ENCODE results near the gene C1orf198.

The C1orf198 gene, protein sequence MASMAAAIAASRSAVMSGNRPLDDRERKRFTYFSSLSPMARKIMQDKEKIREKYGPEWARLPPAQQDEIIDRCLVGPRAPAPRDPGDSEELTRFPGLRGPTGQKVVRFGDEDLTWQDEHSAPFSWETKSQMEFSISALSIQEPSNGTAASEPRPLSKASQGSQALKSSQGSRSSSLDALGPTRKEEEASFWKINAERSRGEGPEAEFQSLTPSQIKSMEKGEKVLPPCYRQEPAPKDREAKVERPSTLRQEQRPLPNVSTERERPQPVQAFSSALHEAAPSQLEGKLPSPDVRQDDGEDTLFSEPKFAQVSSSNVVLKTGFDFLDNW

DNA sequence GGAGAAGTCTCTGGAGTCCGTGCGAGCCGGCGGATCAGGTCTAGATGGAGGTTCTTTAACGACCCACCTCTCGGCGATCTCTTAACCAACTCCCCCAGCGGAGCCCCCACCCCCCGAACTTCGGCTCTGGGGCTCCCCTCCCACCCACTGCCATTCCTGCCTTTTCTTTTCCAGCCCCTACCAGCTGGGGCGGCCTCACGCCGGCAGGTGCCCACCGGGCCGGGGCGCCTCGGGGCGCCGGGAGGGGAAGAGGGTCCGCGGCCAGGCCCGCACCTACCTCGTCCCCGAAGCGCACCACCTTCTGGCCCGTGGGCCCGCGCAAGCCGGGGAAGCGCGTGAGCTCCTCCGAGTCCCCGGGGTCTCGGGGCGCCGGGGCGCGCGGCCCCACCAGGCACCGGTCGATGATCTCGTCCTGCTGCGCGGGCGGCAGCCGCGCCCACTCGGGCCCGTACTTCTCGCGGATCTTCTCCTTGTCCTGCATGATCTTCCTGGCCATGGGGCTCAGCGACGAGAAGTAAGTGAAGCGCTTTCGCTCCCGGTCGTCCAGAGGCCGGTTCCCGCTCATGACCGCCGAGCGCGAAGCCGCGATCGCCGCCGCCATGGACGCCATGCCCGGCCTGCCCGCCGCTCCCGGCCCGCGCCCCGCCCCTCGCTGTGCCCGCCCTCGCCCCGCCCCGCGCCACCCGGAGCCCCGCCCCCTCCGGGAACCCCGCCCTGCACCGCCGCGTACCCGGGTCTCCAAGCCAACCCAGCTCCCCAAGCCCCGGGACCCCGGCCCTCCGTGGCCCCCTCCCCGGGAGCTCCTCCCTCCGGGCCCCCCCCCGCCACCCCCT lies at the start of gene C1orf198:
C1orf198 (minus strand) TSS at position 619 of the 833 bp plus-strand sequence; CDS start at position 610, 9 bp downstream.
- DNase-seq: peak; percentile 78 to 80

DNA sequence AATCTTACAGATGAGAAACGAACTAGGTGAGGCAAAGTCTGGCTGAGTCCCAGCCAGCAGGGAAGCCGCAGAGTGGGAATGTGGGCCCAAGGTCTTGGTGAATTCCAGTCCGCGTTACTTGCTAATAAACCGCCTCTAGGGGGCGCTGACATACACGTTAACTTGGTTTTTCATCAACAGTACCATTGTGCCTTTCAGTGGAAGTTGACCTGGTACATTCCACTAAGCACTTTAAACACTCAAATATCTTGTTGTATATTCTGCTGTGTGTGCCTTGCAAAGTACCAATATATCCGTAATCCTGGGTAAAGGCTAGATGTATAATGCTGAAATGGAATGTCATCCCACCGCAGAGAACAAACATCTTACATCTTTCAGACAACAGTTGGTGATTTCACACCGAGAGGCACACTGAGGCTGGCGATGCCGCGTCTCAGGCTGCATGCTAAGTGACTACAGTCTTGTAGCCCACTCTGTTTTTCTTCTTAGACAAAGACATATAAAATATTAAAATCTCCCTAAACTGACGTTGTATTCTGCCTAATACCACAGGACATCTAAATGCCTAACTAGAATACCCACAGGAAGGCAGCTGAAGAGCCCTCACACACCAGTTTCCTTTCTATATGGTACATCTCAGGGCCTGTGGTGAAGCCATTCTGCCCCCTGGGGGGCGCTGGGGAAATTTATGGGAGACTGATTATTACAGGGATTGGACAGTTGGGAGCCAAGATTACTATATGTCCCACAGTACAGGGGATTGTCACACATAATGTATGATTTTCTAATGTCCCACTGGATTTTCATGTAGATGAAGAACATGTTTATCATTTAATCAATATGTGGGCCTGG lies 49.2 kb upstream of the C1orf198 start:
- peak; percentile 73 to 79 for DNase-seq

DNA sequence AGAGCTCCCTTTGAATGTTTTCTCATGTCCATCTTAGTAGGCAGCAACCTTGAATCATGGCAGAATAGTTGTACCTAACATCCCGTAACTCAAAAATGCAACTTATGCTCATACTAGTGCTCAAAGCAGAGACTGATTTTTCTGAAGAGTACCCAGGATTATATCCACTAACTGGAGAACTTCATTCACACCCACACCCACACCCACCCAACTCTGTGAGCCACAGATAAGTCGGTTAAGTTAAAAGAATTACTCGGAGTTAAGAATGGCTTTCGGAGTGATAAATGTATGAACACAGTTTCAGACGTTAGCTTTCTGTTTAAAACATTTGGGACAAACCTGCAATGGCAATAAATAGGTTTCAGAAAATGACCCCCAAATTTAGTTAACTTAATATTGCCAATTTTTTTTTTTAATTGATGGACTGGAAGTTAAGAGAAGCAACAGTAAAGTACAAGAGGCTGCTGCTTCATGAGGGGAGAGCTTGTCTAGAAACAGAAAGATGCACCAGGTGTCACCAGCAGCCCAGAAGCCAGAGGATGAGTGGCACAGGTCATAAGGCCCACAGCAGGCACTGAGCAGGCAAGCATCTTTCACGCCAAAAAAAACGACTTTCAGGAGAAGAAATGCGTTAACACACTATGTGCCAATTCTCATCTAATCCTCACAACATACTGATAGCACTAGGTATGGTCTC lies 48.4 kb upstream of the C1orf198 start:
- no peak for DNase-seq

DNA sequence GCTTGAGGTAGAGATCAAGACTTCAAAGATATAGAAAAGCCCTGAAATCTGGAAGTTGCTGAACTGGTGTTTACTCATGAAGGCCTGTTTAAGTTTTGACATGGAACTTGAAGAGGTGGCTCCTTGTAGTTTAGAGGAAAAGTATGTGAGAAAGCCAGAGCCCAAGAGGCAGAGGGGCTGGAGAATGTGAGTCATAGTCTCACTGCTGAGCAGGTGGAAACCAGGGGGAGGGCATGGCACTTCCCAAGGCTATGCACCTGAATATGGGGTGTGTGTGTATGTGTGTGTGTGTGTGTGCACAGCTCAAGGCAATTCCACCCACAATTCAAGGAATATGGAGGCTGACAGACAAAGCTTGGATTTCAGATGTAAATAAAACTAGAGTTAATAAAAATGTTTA lies 46.8 kb upstream of the C1orf198 start:
- no peak for DNase-seq

DNA sequence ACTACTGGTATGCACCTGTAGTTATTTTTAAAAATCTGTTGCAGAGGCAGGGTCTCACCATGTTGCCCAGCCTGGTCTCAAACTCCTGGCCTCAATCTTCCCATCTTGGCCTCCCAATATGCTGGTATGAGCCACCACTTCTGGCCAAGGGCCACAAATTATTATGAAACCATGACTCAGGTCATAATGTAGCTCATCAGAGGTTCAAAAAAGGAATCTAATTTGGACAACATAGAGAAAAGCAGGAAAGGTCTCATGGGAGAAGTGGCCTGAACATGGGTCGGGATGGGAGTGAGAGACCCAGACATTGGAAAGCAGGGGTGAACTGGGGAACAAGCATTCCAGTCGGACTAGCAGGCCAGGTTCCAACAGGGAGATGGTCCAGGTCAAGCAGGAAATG lies 45.2 kb upstream of the C1orf198 start:
- DNase-seq: no peak

DNA sequence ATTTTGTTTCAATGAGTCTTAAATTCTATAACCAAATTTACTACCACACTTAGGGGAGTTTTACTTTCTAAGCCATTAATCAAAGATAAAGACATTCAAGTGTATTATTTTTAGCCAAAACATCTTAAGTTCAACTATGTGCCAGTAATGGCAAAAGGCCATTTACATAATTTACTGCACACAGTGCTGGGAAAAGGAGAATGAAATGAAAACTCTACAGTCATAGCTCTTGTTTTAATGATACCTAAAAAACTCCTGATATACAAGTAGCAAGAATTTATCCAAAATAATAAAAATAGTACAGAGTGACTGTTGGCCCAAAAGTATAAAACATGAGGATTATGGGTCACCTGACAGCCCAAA lies 42.4 kb upstream of the C1orf198 start:
- DNase-seq: no peak

DNA sequence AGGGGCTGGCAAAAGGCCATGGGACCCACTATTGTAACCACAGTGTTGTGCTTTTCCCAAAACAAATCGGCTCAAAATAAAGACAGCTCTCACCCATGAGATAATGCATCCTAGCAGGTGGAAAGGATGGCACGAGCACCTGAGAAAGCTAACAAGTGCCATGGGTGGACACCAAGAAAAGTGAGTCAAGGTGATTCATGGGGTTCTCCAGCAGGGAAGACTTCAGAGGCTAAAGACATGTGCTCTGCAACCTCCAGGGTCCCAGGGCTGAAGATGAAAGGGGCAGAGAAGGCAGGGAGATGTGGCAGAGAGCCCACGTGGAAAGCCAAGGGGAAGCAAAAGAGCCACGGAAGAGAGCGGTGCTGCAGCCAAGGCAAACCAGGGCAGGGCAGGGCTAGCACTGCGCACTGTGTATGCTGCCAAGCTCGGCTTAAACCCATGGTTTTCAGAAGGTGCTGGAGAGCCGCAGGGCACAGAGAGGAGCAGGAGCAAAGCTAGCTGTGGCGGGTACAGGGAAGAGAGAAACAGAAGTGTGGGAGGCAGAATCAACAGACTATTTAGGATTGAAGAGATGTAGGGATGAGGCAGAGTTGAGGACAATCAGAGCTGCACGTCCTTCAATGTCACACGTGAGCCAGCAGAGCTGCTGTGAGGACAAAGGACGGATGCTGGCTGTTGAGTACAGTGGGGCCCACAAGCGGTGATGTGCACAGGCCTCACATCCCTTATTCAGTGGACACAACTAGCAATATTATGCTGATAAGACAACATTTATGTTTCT lies 41.8 kb upstream of the C1orf198 start:
- DNase-seq: no peak

- no peak for DNase-seq
Observed at GRCh38 chr1:230907472-230908205, 39.3 kb upstream of the C1orf198 start.

DNA sequence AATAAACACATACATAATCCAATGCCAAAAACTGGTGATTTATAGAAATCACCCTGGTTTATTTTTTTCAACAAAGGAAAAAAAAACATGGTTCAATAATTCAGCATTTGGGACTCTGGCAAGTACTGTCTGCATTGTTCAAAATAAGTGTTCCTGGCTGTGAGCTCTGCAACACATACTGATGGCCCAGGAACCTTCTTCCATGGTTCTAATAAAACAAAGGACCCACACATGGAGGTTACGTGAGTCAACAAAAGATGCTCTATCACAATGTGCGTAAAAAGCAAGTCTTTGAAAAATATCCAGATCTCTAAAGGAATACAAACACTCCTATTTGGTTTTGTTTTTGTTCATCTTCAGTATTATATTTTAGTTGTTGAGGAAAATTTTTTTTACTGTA lies 37.9 kb upstream of the C1orf198 start:
- no peak for DNase-seq

GRCh38 chr1:230905733-230906132 lies 37.4 kb upstream of the C1orf198 start:
- no peak for DNase-seq

GRCh38 chr1:230902349-230902923 lies 34.1 kb upstream of the C1orf198 start:
- DNase-seq: no peak

GRCh38 chr1:230901671-230902070 lies 33.4 kb upstream of the C1orf198 start:
- DNase-seq: no peak

- no peak for DNase-seq
Observed at GRCh38 chr1:230900984-230901383, 32.7 kb upstream of the C1orf198 start.

GRCh38 chr1:230899841-230900251 lies 31.5 kb upstream of the C1orf198 start:
- no peak for DNase-seq

DNA sequence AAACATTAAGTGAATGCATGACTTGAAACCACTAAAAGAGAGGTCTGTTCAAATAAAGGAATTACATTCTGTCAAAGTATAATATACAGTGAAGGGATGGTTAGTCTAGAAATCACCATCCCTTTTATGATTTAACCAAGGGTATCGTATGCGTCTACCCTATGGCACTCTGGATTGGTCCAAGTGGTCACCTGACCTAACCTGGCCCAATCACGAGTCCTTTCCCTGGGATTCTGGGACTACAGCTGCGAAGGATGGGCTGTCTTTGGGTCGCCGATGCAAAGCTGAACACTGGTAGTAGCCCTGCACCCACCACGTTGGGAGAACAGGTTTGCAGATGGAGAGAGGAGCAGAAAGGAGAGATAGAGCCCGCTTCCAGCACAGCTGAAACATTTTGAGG lies 30.4 kb upstream of the C1orf198 start:
- no peak for DNase-seq

DNA sequence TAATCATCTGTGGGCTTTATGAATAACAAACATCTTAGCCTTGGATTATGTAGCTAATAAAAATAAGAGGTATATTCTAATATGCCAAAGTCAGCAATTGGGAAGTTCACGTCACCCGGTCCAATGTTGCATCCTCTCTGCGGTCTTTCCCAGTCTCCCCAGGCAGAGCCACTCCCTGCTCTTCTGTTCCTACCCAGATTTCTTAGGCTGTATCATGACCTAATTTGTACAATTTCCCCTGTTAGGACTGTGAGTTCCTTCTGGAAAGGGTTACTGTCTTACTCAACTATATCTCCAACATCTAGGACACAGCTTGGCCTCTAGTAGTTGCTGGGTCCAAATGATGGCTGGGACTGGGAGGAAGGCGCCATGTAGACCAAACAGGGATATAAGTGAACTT lies 29.8 kb upstream of the C1orf198 start:
- DNase-seq: no peak

- no peak for DNase-seq
Observed at GRCh38 chr1:230896779-230897178, 28.5 kb upstream of the C1orf198 start.

- no peak for DNase-seq
Observed at GRCh38 chr1:230895452-230895851, 27.1 kb upstream of the C1orf198 start.

GRCh38 chr1:230894664-230895063 lies 26.3 kb upstream of the C1orf198 start:
- DNase-seq: no peak

DNA sequence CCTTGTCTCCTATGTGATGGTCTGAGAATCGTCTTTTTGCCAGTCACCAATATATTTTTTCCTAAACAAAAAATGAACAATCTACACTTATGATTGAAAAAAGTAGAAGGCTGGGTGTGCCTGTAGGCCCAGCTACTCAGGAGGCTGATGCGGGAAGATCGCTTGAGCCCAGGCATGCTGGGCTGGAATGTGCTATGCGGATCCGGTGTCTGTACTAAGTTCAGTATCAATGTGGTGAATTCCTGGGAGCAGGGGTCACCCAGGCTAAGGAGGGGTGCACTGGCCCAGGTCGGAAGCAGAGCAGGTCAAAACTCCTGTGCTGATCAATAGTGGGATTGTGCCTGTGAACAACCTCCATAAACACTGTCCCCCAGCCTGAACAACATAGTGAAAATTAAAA lies 25.7 kb upstream of the C1orf198 start:
- DNase-seq: no peak

GRCh38 chr1:230892018-230892491 lies 23.7 kb upstream of the C1orf198 start:
- no peak for DNase-seq

All from stimulated activated CD4-positive, alpha-beta T cell treated with anti-CD3 and anti-CD28 coated beads, Interleukin-2, amount 100 ng/mL, for 24 hours (primary cell).